NCI-H2029 treated with DMSO at 0.1 percent for 48 hours (cell line): ENCODE results near the gene TPCN1.

Experiments
- DNase-seq: peaks from one replicate; lab custom pipeline; 2025; lab: John Stamatoyannopoulos, UW

Gene TPCN1

GRCh38 chr12:113242026-113242418, 20.8 kb downstream of the TPCN1 start:
- DNase-seq = peak; percentile 72

GRCh38 chr12:113242560-113242959, 21.3 kb downstream of the TPCN1 start:
- DNase-seq = no peak

GRCh38 chr12:113244047-113244460, 22.8 kb downstream of the TPCN1 start:
- peak; percentile 82 for DNase-seq

GRCh38 chr12:113244478-113244958, 23.3 kb downstream of the TPCN1 start:
- DNase-seq = peak; percentile 70

- peak; percentile 97 for DNase-seq
Measured at GRCh38 chr12:113245695-113246477, 24.6 kb downstream of the TPCN1 start.

GRCh38 chr12:113246478-113247122, 25.3 kb downstream of the TPCN1 start:
- DNase-seq = no peak

GRCh38 chr12:113247123-113248050, 26.1 kb downstream of the TPCN1 start:
- DNase-seq = no peak

- no peak for DNase-seq
Measured at GRCh38 chr12:113248051-113248825, 27.0 kb downstream of the TPCN1 start.

- DNase-seq = no peak
Measured at GRCh38 chr12:113248842-113249435, 27.7 kb downstream of the TPCN1 start.

GRCh38 chr12:113249546-113249945, 28.3 kb downstream of the TPCN1 start:
- DNase-seq = no peak

- no peak for DNase-seq
Measured at GRCh38 chr12:113250045-113250444, 28.8 kb downstream of the TPCN1 start.

GRCh38 chr12:113251404-113252070, 30.3 kb downstream of the TPCN1 start:
- DNase-seq = no peak

GRCh38 chr12:113252494-113252893, 31.2 kb downstream of the TPCN1 start:
- no peak for DNase-seq

- no peak for DNase-seq
Measured at GRCh38 chr12:113253532-113254285, 32.4 kb downstream of the TPCN1 start.

- DNase-seq = no peak
Measured at GRCh38 chr12:113254298-113254697, 33.0 kb downstream of the TPCN1 start.

GRCh38 chr12:113257564-113257963, 36.3 kb downstream of the TPCN1 start:
- no peak for DNase-seq

GRCh38 chr12:113260127-113260526, 38.9 kb downstream of the TPCN1 start:
- DNase-seq = no peak

- no peak for DNase-seq
Measured at GRCh38 chr12:113260636-113261300, 39.5 kb downstream of the TPCN1 start.

GRCh38 chr12:113261847-113262470, 40.7 kb downstream of the TPCN1 start:
- DNase-seq = no peak
